AG04449 (cell line): ENCODE measurements around the gene TMEM40.

Source experiments
- CTCF ChIA-PET: fragments of 350-600 bp; formaldehyde crosslinking; extraction: SDS; loops from one replicate; lab custom pipeline; 2021; ENCODE audit warnings: antibody characterized with exemption; lab: Yijun Ruan, JAX
- POLR2A ChIA-PET: fragments of 400-600, 350-600 bp; formaldehyde crosslinking; extraction: SDS; loops from one replicate; lab custom pipeline; 2020; ENCODE audit warnings: antibody characterized with exemption, inconsistent platforms; lab: Yijun Ruan, JAX
- DNase-seq: peaks from one replicate; pipeline ENCODE4 v3.0.0-alpha.2; 2010; ENCODE audit warnings: low read depth, low spot score
- H3K4me3 ChIP-seq: 2 replicates; pipeline ENCODE4 v1.5.1; 2011; ENCODE audit warnings: low read depth, mild to moderate bottlenecking, control low read depth, low read length
- TF ChIP-seq, protein P1 (sequence below): IDR thresholded peaks from one replicate; pipeline ENCODE4 v1.5.1; 2011; ENCODE audit warnings: mild to moderate bottlenecking, moderate library complexity, low read length, control low read depth, inconsistent platforms; ENCODE audit not compliant: insufficient read depth; ENCODE audit errors: missing control alignments

TMEM40 gene

GRCh38 chr3:12755754-12756153 is 3.3 kb downstream of the TMEM40 start:
- no peak for DNase-seq
- H3K4me3 ChIP-seq = no peak overlapping the region
- CTCF ChIA-PET = interaction anchor here (0.8 to 1.3 kb wide), 3 partner anchors 27 to 36 kb away, joined by 3 read pairs; no protein-coding TSS in a partner anchor
- POLR2A ChIA-PET = no interaction called here
- TF ChIP-seq, protein P1, sequence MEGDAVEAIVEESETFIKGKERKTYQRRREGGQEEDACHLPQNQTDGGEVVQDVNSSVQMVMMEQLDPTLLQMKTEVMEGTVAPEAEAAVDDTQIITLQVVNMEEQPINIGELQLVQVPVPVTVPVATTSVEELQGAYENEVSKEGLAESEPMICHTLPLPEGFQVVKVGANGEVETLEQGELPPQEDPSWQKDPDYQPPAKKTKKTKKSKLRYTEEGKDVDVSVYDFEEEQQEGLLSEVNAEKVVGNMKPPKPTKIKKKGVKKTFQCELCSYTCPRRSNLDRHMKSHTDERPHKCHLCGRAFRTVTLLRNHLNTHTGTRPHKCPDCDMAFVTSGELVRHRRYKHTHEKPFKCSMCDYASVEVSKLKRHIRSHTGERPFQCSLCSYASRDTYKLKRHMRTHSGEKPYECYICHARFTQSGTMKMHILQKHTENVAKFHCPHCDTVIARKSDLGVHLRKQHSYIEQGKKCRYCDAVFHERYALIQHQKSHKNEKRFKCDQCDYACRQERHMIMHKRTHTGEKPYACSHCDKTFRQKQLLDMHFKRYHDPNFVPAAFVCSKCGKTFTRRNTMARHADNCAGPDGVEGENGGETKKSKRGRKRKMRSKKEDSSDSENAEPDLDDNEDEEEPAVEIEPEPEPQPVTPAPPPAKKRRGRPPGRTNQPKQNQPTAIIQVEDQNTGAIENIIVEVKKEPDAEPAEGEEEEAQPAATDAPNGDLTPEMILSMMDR = no peak

DNA sequence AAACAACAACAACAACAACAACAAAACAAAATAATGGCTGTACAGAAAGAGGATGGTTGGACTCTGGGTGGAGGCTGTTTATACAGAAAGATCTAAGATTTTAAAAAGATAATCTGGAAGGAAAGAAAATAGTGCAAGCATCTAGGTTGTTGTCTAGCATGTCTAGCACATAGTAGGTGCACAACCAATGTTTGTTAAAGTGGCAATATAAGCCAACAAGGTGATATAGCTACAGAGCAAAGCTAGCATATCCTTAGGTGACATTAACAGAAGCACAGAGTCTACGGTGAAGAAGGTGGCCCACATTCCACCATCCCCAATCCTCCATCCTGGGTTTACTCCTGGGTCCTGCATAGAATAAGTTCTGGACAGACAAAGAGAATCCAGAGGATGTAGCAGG is 4.7 kb downstream of the TMEM40 start:
- ChIA-PET CTCF (interaction anchor here (1.2 kb wide), 1 partner anchor 56 kb away, joined by 3 read pairs; no protein-coding TSS in a partner anchor), POLR2A (no interaction called here)
- TF ChIP-seq, protein P1 = no peak
- no peak for DNase-seq
- no peak overlapping the region for H3K4me3 ChIP-seq

- ChIA-PET POLR2A (no interaction called here), CTCF (interaction anchor here (1.2 to 2.1 kb wide), 2 partner anchors 33 to 57 kb away, joined by 3 to 9 read pairs; no protein-coding TSS in a partner anchor)
- H3K4me3 ChIP-seq = no peak overlapping the region
- DNase-seq = no peak
- TF ChIP-seq, protein P1 = no peak
Observed at GRCh38 chr3:12753275-12754028, 5.6 kb downstream of the TMEM40 start.

DNA sequence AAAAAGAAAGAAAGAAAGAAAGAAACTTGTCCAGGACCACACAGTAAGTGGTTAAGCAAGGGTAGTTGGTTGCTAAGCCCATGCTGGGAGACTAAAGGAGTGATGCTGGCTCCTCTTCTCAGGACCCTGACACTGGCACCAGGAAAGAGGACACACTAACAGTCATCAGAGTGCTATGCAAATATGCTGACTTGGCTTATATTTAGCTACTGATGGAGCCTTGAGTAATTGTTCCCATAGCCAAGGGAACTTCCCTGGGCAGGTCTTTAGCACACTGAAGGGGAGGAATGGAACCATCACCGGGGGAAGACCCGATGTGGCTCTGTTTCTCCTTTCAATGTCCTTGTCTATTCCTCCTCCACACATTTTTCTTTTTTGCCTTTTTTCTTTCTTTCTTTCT is 6.2 kb downstream of the TMEM40 start:
- TF ChIP-seq, protein P1 = no peak
- POLR2A ChIA-PET = no interaction called here
- no peak for DNase-seq
- no peak overlapping the region for H3K4me3 ChIP-seq
- CTCF ChIA-PET = interaction anchor here (1.2 to 2.1 kb wide), 3 partner anchors 33 to 57 kb away, joined by 3 to 9 read pairs (median 3); no protein-coding TSS in a partner anchor

GRCh38 chr3:12752102-12752501 is 7.0 kb downstream of the TMEM40 start:
- DNase-seq = no peak
- ChIA-PET POLR2A (interaction anchor here (0.6 kb wide), 1 partner anchor 21 kb away, joined by 3 read pairs; no protein-coding TSS in a partner anchor), CTCF (interaction anchor here (0.8 to 2.1 kb wide), 4 partner anchors 32 to 272 kb away, joined by 3 to 9 read pairs (median 3); no protein-coding TSS in a partner anchor)
- TF ChIP-seq, protein P1 = no peak
- H3K4me3 ChIP-seq = no peak overlapping the region

DNA sequence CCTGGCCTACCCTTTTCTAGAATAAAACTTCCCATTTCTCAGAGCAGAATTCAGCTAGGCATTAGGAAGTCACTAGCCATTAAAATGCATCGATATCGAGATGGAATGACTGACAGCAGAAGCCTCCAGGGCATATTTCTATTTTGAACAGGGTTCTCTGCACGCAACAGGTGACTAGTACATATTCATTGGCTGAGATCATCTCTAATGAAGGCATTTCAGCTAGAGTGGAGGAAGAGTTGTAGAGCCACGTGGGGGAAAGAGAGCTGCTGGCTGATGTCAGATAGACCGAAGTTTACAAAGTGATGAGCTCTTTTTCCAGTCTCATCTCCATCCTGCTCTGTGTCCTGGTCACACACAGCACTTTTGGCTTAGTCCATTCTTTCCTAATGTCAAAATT is 7.5 kb downstream of the TMEM40 start:
- ChIA-PET CTCF (interaction anchor here (0.8 to 2.1 kb wide), 4 partner anchors 31 to 272 kb away, joined by 3 to 9 read pairs (median 3); no protein-coding TSS in a partner anchor), POLR2A (no interaction called here)
- DNase-seq = no peak
- no peak overlapping the region for H3K4me3 ChIP-seq
- TF ChIP-seq, protein P1 = no peak
